ENCODE data around the gene FAM110A.
A peak's percentile ranks its signal among the peaks of the same experiment; 100 is the strongest.

FAM110A gene

GRCh38 chr20:869606-870005 is 36.1 kb downstream of the FAM110A start:
- no peak for DNase-seq
- Mint-ChIP-seq H3K4me3 (no peak overlapping the region), H3K4me1 (ENCODE audit: low read depth) (no peaks in the 10 kb centered on the region), H3K27ac (no peak overlapping the region), H3K27me3 (no peaks in the 10 kb centered on the region), H3K9me3 (no peaks in the 10 kb centered on the region), H3K36me3 (ENCODE audit: low read depth) (no peaks in the 10 kb centered on the region)

- H3K27me3 Mint-ChIP-seq: no peaks in the 10 kb centered on the region
Observed at GRCh38 chr20:870758-871157, 37.2 kb downstream of the FAM110A start.

GRCh38 chr20:871436-871835 is 37.9 kb downstream of the FAM110A start:
- DNase-seq: no peak
- Mint-ChIP-seq H3K4me3 (no peak overlapping the region), H3K27me3 (no peaks in the 10 kb centered on the region), H3K9me3 (no peaks in the 10 kb centered on the region), H3K4me1 (ENCODE audit: low read depth) (no peaks in the 10 kb centered on the region), H3K27ac (no peak overlapping the region), H3K36me3 (ENCODE audit: low read depth) (no peaks in the 10 kb centered on the region)

More at GRCh38 chr20:870758-871157, 37.2 kb downstream of the FAM110A start:
- DNase-seq: no peak
- no peak overlapping the region for H3K27ac Mint-ChIP-seq
- H3K4me3 Mint-ChIP-seq: no peak overlapping the region
- no peaks in the 10 kb centered on the region for H3K36me3 Mint-ChIP-seq (ENCODE audit: low read depth)
- H3K9me3 Mint-ChIP-seq: no peaks in the 10 kb centered on the region
- H3K4me1 Mint-ChIP-seq (ENCODE audit: low read depth): no peaks in the 10 kb centered on the region

- Mint-ChIP-seq H3K4me3 (no peak overlapping the region), H3K27ac (no peak overlapping the region), H3K4me1 (ENCODE audit: low read depth) (no peaks in the 10 kb centered on the region), H3K9me3 (no peaks in the 10 kb centered on the region), H3K27me3 (no peaks in the 10 kb centered on the region), H3K36me3 (ENCODE audit: low read depth) (no peaks in the 10 kb centered on the region)
- no peak for DNase-seq
Observed at GRCh38 chr20:871948-872347, 38.4 kb downstream of the FAM110A start.

GRCh38 chr20:872855-873520 is 39.5 kb downstream of the FAM110A start:
- Mint-ChIP-seq H3K4me1 (ENCODE audit: low read depth) (no peaks in the 10 kb centered on the region), H3K9me3 (no peaks in the 10 kb centered on the region), H3K27ac (no peak overlapping the region), H3K4me3 (no peak overlapping the region), H3K27me3 (no peaks in the 10 kb centered on the region), H3K36me3 (ENCODE audit: low read depth) (no peaks in the 10 kb centered on the region)
- DNase-seq: no peak

- Mint-ChIP-seq H3K36me3 (ENCODE audit: low read depth) (no peaks in the 10 kb centered on the region), H3K27me3 (no peaks in the 10 kb centered on the region), H3K27ac (no peak overlapping the region), H3K4me1 (ENCODE audit: low read depth) (no peaks in the 10 kb centered on the region), H3K4me3 (no peak overlapping the region), H3K9me3 (no peaks in the 10 kb centered on the region)
- no peak for DNase-seq
Observed at GRCh38 chr20:873875-874607, 40.5 kb downstream of the FAM110A start.

DNA sequence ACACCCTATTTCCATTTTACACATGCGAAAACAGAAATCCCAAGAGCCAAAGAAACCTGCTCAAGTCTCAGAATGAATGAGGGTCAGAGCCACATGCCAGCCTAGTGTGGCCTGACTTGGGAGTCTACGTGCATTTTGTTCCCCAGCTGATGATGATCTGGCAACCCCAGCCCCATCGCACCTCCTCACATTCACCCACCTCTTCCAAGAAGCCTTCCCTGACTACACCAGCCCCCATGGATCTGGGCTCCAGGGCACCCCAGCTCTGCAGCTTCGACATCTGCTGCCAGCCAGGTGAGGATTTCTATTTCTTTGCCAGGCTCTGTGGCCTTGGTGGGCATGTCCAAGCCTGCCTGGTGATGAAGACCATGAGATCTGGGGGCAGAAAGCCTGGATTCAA is 41.6 kb downstream of the FAM110A start:
- Mint-ChIP-seq H3K4me1 (ENCODE audit: low read depth) (no peaks in the 10 kb centered on the region), H3K27ac (no peak overlapping the region), H3K27me3 (no peaks in the 10 kb centered on the region), H3K9me3 (no peaks in the 10 kb centered on the region), H3K36me3 (ENCODE audit: low read depth) (no peaks in the 10 kb centered on the region), H3K4me3 (no peak overlapping the region)
- no peak for DNase-seq

DNA sequence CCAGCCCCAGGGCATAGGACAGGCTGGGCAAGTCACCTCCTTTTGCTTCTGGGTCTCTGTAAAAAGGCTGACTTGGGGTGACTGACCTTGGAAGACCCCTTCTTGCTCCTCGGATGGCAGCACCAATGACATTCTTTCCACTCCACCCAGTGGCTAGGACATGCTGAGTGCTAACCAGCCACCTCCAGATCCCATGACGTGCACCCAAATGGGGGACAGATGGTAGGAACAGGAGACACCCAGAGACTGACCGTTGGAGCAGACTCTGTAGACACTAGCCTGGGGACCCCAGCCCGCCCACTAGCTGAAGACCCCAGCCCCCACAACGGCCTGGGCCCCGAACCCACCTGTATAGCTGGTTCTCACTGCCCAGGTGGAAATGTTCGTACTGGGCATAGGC is 44.3 kb downstream of the FAM110A start:
- Mint-ChIP-seq H3K27ac (no peak overlapping the region), H3K9me3 (no peaks in the 10 kb centered on the region), H3K4me1 (ENCODE audit: low read depth) (peaks cover 12% of the 10 kb centered on the region), H3K36me3 (ENCODE audit: low read depth) (no peaks in the 10 kb centered on the region), H3K27me3 (no peaks in the 10 kb centered on the region), H3K4me3 (no peak overlapping the region)
- no peak for DNase-seq

DNA sequence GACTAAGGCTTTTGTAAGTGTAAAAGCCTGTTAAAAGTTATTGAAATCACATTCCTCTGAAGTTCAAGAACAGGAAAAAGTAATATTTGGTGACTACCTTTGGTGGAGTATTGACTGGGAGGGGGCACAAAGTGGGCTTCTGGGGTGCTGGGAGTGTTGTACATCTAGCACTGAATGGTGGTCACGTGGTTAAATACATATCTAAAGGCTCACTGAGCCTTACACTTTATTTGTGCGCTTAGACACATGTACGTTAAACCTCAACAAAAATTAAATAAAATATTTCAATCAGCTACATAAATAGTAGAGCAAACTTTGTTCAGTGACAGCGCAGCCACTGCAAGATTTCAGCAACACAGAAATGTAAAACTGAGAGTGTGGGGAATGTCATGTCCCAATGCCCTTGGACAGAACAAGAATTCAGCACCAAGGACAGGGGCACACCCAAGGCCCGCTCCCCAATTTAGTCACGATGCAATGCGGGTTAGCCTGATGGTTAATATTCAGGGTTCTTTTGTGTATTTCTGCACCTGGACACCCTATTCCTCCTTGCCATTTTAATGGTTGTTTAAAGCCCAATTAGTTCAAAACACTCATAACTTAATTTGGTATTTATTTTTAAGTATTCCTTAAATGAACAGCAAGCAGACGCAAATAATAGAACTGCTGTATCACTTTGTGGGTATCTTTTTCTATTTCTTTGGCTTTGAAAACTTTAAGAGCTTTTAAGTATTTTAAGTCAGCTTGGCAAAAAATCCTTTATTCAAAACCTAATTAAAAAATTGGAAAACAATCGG is 45.2 kb downstream of the FAM110A start:
- Mint-ChIP-seq H3K4me3 (no peak overlapping the region), H3K36me3 (ENCODE audit: low read depth) (no peaks in the 10 kb centered on the region), H3K27me3 (no peaks in the 10 kb centered on the region), H3K27ac (no peak overlapping the region), H3K4me1 (ENCODE audit: low read depth) (peaks cover 12% of the 10 kb centered on the region), H3K9me3 (no peaks in the 10 kb centered on the region)
- no peak for DNase-seq

DNA sequence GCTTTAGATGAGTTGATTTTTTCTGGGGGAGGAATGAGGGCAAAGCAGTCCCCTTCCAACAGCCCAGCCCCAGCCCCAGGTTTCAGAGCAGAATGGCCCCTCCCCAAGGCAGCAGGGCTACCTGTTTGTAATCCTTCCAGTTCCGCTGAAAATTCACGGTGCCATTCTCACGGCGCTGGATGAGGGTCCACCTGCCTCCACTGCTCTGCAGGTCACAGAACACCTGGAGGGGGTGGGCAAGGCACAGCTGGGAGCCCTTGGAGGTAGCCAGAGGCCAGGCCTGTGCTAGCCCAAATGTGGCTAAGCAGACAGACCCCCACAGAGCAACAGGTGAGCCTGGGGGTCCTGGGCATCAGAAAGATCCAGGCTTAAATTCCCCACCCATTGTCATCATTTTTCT is 46.1 kb downstream of the FAM110A start:
- Mint-ChIP-seq H3K9me3 (no peaks in the 10 kb centered on the region), H3K4me3 (no peak overlapping the region)

GRCh38 chr20:881051-881782 is 47.7 kb downstream of the FAM110A start:
- Mint-ChIP-seq H3K4me3 (peak overlapping the region; percentile 18), H3K27me3 (peaks cover 20% of the 10 kb centered on the region), H3K36me3 (ENCODE audit: low read depth) (no peaks in the 10 kb centered on the region), H3K27ac (peak overlapping the region; percentile 74), H3K4me1 (ENCODE audit: low read depth) (peaks cover 13% of the 10 kb centered on the region), H3K9me3 (no peaks in the 10 kb centered on the region)
- no peak for DNase-seq

More for the DNA sequence above, 46.1 kb downstream of the FAM110A start:
- H3K36me3 Mint-ChIP-seq (ENCODE audit: low read depth): no peaks in the 10 kb centered on the region
- DNase-seq: no peak
- peaks cover 8% of the 10 kb centered on the region for H3K27me3 Mint-ChIP-seq
- no peak overlapping the region for H3K27ac Mint-ChIP-seq
- H3K4me1 Mint-ChIP-seq (ENCODE audit: low read depth): peaks cover 12% of the 10 kb centered on the region

DNA sequence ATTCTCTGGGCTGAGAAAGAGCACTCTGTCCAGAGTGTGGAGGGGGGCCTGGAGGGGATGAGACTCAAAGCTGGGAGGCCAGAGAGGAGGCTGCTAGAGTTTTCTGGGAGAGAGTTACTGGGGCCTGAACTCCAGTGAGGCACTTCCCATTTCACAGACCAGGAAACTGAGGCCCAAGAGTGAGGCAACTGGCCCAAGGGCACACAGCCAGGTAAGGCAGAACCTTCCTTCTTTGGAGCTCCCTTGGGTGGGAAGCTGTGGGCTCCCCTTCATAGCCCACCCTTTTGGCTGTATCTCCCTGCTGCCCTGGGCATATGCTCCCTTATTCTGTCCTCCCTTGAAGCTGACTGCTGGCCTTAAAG is 48.2 kb downstream of the FAM110A start:
- DNase-seq: no peak
- Mint-ChIP-seq H3K27ac (peak overlapping the region; percentile 74), H3K36me3 (ENCODE audit: low read depth) (no peaks in the 10 kb centered on the region), H3K4me1 (ENCODE audit: low read depth) (peaks cover 13% of the 10 kb centered on the region), H3K9me3 (no peaks in the 10 kb centered on the region), H3K27me3 (peaks cover 20% of the 10 kb centered on the region), H3K4me3 (peak overlapping the region; percentile 18)

GRCh38 chr20:884983-885952 is 51.8 kb downstream of the FAM110A start:
- peaks cover 13% of the 10 kb centered on the region for H3K4me1 Mint-ChIP-seq (ENCODE audit: low read depth)
- no peak overlapping the region for H3K27ac Mint-ChIP-seq
- H3K27me3 Mint-ChIP-seq: peaks cover 20% of the 10 kb centered on the region
- H3K4me3 Mint-ChIP-seq: no peak overlapping the region
- H3K9me3 Mint-ChIP-seq: no peaks in the 10 kb centered on the region
- no peak for DNase-seq
- no peaks in the 10 kb centered on the region for H3K36me3 Mint-ChIP-seq (ENCODE audit: low read depth)

All from activated T-cell treated with anti-CD3 and anti-CD28 coated beads, Interleukin-2, amount 50 U/mL, for 24 hours (primary cell).